Smooth muscle cell (in vitro differentiated cells): ENCODE results near the gene ANO10. TPM values are rescaled to one million over a fixed set of nuclear protein-coding genes. Genes with fewer than 3 reads are reported as not detected.

Source experiments
- DNase-seq: peaks from one replicate; lab custom pipeline; 2025; ENCODE audit not compliant: unreplicated experiment; lab: John Stamatoyannopoulos, UW
- H2AFZ ChIP-seq: fragments of 200-600 bp; sonication (generic); 2 replicates; pipeline ENCODE4 v1.6.0; 2016; ENCODE audit warnings: antibody characterized with exemption, low read depth, mild to moderate bottlenecking
- H3F3A ChIP-seq: fragments of 200-600 bp; sonication (generic); 2 replicates; pipeline ENCODE4 v1.6.0; 2017; ENCODE audit warnings: antibody characterized with exemption, low read depth
- H3K27ac ChIP-seq: fragments of 200-600 bp; sonication (generic); 2 replicates; pipeline ENCODE4 v1.5.1; 2016; ENCODE audit warnings: low read depth, mild to moderate bottlenecking
- H3K27me3 ChIP-seq: fragments of 200-600 bp; sonication (generic); 2 replicates; pipeline ENCODE4 v1.6.1; 2016; ENCODE audit warnings: low read depth, mild to moderate bottlenecking
- H3K36me3 ChIP-seq: fragments of 200-600 bp; sonication (generic); 2 replicates; pipeline ENCODE4 v1.5.1; 2016; ENCODE audit warnings: low read depth
- H3K4me1 ChIP-seq: fragments of 200-600 bp; sonication (generic); 2 replicates; pipeline ENCODE4 v1.5.1; 2016; ENCODE audit warnings: low read depth
- H3K4me2 ChIP-seq: fragments of 200-600 bp; sonication (generic); 2 replicates; pipeline ENCODE4 v1.6.0; 2016; ENCODE audit warnings: mild to moderate bottlenecking
- H3K4me3 ChIP-seq: fragments of 200-600 bp; sonication (generic); 2 replicates; pipeline ENCODE4 v1.5.1; 2016; ENCODE audit warnings: mild to moderate bottlenecking
- H3K79me2 ChIP-seq: fragments of 200-600 bp; sonication (generic); 2 replicates; pipeline ENCODE4 v1.6.0; 2016; ENCODE audit warnings: low read depth, mild to moderate bottlenecking
- H3K9ac ChIP-seq: fragments of 200-600 bp; sonication (generic); 2 replicates; pipeline ENCODE4 v1.6.0; 2016; ENCODE audit warnings: low read depth
- H3K9me3 ChIP-seq: fragments of 200-600 bp; sonication (generic); replicated peaks from 2 replicates; pipeline ENCODE4 v1.5.1; 2016; ENCODE audit warnings: low read depth
- H4K20me1 ChIP-seq: fragments of 200-600 bp; sonication (generic); 2 replicates; pipeline ENCODE4 v1.6.0; 2016; ENCODE audit warnings: low read depth
- CTCF ChIP-seq: fragments of 200-600 bp; sonication (generic); IDR thresholded peaks from 2 replicates; pipeline ENCODE4 v1.5.1; 2017; ENCODE audit warnings: borderline replicate concordance, mild to moderate bottlenecking, antibody characterized with exemption; ENCODE audit not compliant: insufficient read depth, poor library complexity, severe bottlenecking
- WGBS: methylation state at CpG from one replicate; pipeline ENCODE4 v1.1.7; 2016; ENCODE audit warnings: low lambda C conversion rate; 5-methylcytosine and 5-hydroxymethylcytosine counted together
- polyA plus RNA-seq: library from polyadenylated mRNA; unstranded; fragments of >200 nt; fragmentation: Nextera tagmentation; extraction: Ambion mirVana; gene quantifications from 2 replicates; pipeline ENCODE4 v1.2.1, GENCODE V29; 2016
- total RNA-seq: library from RNA; depleted of rRNA; stranded (reverse); fragments of >200 nt; gene quantifications from 2 replicates; pipeline ENCODE4 v1.2.3, GENCODE V29; 2014

ANO10 gene
- total and polyA plus RNA-seq, 2 experiments from 2014 or later = 19.2 to 25.3 TPM

GRCh38 chr3:43418601-43419272, 203.1 kb downstream of the ANO10 start:
- DNase-seq = no peak
- WGBS = 80% methylated on average over 8 of the region's 8 CpGs
- Histone ChIP-seq H3K9ac (no peak overlapping the region), H3K36me3 (no peaks in the 10 kb centered on the region), H2AFZ (no peak overlapping the region), H3K27me3 (no peaks in the 10 kb centered on the region), H3F3A (no peaks in the 10 kb centered on the region), H3K79me2 (no peaks in the 10 kb centered on the region), H3K9me3 (no peaks in the 10 kb centered on the region), H4K20me1 (no peaks in the 10 kb centered on the region), H3K27ac (no peak overlapping the region), H3K4me3 (no peak overlapping the region), H3K4me1 (no peaks in the 10 kb centered on the region), H3K4me2 (no peak overlapping the region)
- no peak for TF ChIP-seq CTCF

GRCh38 chr3:43417133-43417532, 204.7 kb downstream of the ANO10 start:
- Histone ChIP-seq H3K4me2 (no peak overlapping the region), H3K27me3 (no peaks in the 10 kb centered on the region), H2AFZ (no peak overlapping the region), H3F3A (no peaks in the 10 kb centered on the region), H4K20me1 (no peaks in the 10 kb centered on the region), H3K36me3 (no peaks in the 10 kb centered on the region), H3K27ac (no peak overlapping the region), H3K9ac (no peak overlapping the region), H3K79me2 (no peaks in the 10 kb centered on the region), H3K4me3 (no peak overlapping the region), H3K9me3 (no peaks in the 10 kb centered on the region), H3K4me1 (no peaks in the 10 kb centered on the region)
- DNase-seq = no peak
- no peak for TF ChIP-seq CTCF
- WGBS = 95% methylated on average over 11 of the region's 11 CpGs

GRCh38 chr3:43415088-43415487, 206.7 kb downstream of the ANO10 start:
- H3K4me3 ChIP-seq = no peak overlapping the region
- no peak overlapping the region for H3K9ac ChIP-seq
- DNase-seq = no peak
- H3F3A ChIP-seq = no peaks in the 10 kb centered on the region
- no peak overlapping the region for H3K4me2 ChIP-seq
- WGBS = 96% methylated on average over 5 of the region's 5 CpGs
- no peaks in the 10 kb centered on the region for H3K9me3 ChIP-seq
- no peaks in the 10 kb centered on the region for H3K4me1 ChIP-seq
- no peaks in the 10 kb centered on the region for H3K79me2 ChIP-seq
- no peak overlapping the region for H3K27ac ChIP-seq
- no peaks in the 10 kb centered on the region for H3K27me3 ChIP-seq
- no peaks in the 10 kb centered on the region for H3K36me3 ChIP-seq
- no peak overlapping the region for H2AFZ ChIP-seq
- H4K20me1 ChIP-seq = no peaks in the 10 kb centered on the region
- TF ChIP-seq CTCF = no peak
